RWPE2 (cell line): ENCODE measurements around the gene PRDM16.

ENCODE experiments used
- ATAC-seq: fragments of 200-7000 bp; cut with Tn5 transposase; 3 replicates; pipeline ENCODE4 v1.9.1; 2021; ENCODE audit warnings: low read depth
- DNase-seq: peaks from one replicate; pipeline ENCODE4 v3.0.0-alpha.2; 2020; ENCODE audit warnings: low spot score
- H3K27ac ChIP-seq: fragments of 450-650 bp; 2 replicates; pipeline ENCODE4 v1.5.1; 2017; ENCODE audit warnings: mild to moderate bottlenecking; ENCODE audit not compliant: poor library complexity, severe bottlenecking
- H3K27me3 ChIP-seq: fragments of 250-450 bp; sonication (Bioruptor Pico); 2 replicates; pipeline ENCODE4 v1.5.1; 2021; ENCODE audit warnings: mild to moderate bottlenecking, moderate library complexity; ENCODE audit not compliant: insufficient read depth, poor library complexity, severe bottlenecking
- H3K36me3 ChIP-seq: fragments of 250-450 bp; sonication (Bioruptor Pico); 2 replicates; pipeline ENCODE4 v1.5.1; 2020; ENCODE audit warnings: low read depth, mild to moderate bottlenecking, moderate library complexity
- H3K4me1 ChIP-seq: fragments of 250-450 bp; sonication (Bioruptor Pico); 2 replicates; pipeline ENCODE4 v1.5.1; 2021; ENCODE audit warnings: mild to moderate bottlenecking, moderate library complexity; ENCODE audit not compliant: insufficient read depth, poor library complexity, severe bottlenecking
- H3K4me3 ChIP-seq: fragments of 250-450 bp; sonication (Bioruptor Pico); 2 replicates; pipeline ENCODE4 v1.5.1; 2021; ENCODE audit warnings: mild to moderate bottlenecking, moderate library complexity; ENCODE audit not compliant: severe bottlenecking
- H3K9me3 ChIP-seq: fragments of 250-450 bp; sonication (Bioruptor Pico); 2 replicates; pipeline ENCODE4 v1.5.1; 2021; ENCODE audit warnings: mild to moderate bottlenecking, moderate library complexity; ENCODE audit not compliant: severe bottlenecking
- CTCF ChIP-seq: fragments of 450-650 bp; IDR thresholded peaks from one replicate; pipeline ENCODE4 v1.5.1; 2017; ENCODE audit warnings: mild to moderate bottlenecking, moderate library complexity; ENCODE audit not compliant: poor library complexity, severe bottlenecking

The PRDM16 gene

DNA sequence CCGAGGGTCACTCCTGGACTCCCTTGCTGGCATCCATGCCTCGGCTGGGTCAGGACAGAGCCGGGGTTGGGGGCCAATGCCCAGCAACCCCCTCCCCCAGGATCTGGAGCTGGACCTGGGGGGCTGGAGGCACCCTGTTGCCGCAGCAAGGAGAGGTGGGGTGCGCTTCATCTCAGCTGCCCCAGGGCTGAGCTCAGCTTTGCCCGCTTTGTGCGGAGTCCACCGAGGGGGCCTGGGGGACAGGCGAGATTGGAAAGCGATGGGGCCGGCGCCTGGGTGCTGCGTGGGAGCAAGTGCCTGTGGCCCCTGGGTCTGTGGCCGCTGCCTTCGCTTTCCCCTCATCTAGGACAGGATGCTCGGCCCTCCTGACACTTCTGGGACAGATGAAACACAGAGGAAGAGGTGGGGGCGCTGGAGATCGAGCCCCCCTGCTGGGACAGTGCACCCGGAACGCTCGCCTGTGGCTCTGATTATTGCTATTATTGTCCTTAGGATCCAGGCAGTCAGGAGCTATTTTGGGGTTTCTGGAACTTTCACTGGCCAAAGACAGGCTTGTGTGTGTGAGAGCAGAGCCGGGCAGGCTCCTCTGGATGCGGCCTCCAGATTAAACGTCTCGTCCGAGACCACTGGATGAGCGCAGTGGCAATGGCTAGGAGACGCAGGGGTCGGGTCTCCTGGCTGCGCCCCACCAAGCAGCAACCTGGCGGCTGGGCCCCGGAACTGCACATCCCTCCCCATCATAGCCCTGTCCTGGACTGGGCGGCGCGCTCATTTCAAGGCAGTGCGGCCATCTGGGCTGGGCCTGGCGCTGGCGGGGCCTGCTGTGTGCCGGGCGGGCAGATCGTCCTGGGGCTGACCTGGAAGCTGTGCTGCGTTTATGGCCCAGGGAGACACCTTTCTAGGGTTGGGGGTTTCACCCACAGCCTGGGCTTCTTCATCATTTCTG, 13.8 kb downstream of the PRDM16 start:
- TF ChIP-seq CTCF: no peak
- Histone ChIP-seq H3K9me3 (no peaks in the 10 kb centered on the region), H3K36me3 (no peaks in the 10 kb centered on the region), H3K27me3 (peaks cover 5% of the 10 kb centered on the region), H3K27ac (no peak overlapping the region), H3K4me3 (no peak overlapping the region), H3K4me1 (no peaks in the 10 kb centered on the region)
- DNase-seq: no peak
- ATAC-seq: no peak

DNA sequence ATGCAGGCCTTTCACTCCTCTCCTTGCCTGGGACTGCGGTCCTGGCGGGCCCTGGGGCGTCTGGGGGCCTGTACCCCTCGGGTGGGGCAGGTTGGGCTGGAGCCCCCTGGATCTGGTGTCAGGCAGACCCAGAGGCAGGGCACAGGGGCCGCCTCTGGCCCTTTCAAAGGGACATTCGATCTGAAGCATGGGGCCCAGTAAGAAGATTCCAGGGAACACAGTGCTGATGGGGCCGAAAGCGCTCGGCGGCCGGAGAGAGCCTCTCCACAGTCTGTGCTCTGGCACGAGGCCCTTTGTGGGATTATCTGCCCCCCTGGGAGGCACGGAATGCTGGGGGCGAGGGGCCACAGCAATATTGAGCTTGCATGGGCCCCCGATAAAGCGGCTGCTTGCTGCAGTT, 15.2 kb downstream of the PRDM16 start:
- no peak for DNase-seq
- H3K27me3 ChIP-seq: peaks cover 5% of the 10 kb centered on the region

GRCh38 chr1:3084726-3085125, 15.7 kb downstream of the PRDM16 start:
- Histone ChIP-seq H3K9me3 (no peaks in the 10 kb centered on the region), H3K4me3 (no peak overlapping the region), H3K27ac (no peak overlapping the region), H3K27me3 (peaks cover 5% of the 10 kb centered on the region), H3K36me3 (no peaks in the 10 kb centered on the region), H3K4me1 (no peaks in the 10 kb centered on the region)
- TF ChIP-seq CTCF: no peak
- DNase-seq (no peak), ATAC-seq (no peak)

More for the DNA sequence above, 15.2 kb downstream of the PRDM16 start:
- Histone ChIP-seq H3K36me3 (no peaks in the 10 kb centered on the region), H3K9me3 (no peaks in the 10 kb centered on the region), H3K4me1 (no peaks in the 10 kb centered on the region), H3K4me3 (no peak overlapping the region), H3K27ac (no peak overlapping the region)
- no peak for ATAC-seq
- no peak for TF ChIP-seq CTCF

DNA sequence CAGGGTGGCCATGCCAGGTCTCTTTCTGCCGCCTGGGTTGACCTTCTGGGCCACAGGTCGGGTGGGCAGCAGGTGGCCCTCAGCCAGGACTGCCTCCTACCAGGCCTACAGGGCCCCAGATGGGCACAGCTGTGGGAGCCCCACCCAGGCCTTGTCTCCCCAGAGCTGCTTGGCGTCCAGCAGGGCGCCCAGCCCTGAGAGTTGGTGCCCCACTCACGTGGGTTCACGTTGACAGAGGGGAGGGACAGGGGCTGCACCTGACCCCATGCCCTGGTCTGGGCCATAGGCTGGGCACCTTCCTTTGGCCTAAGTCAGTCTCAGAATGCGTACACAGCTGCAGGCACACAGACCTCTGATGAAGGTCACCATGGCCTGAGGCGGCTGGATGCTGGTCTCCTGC, 16.7 kb downstream of the PRDM16 start:
- DNase-seq: no peak
- H3K36me3 ChIP-seq: no peaks in the 10 kb centered on the region
- ATAC-seq: no peak
- TF ChIP-seq CTCF: no peak
- no peaks in the 10 kb centered on the region for H3K27me3 ChIP-seq
- H3K9me3 ChIP-seq: no peaks in the 10 kb centered on the region
- H3K27ac ChIP-seq: no peak overlapping the region
- H3K4me3 ChIP-seq: no peak overlapping the region
- no peaks in the 10 kb centered on the region for H3K4me1 ChIP-seq
